Body of pancreas (tissue), 4 donors: ENCODE data around the gene ANKUB1.

ENCODE experiments used
- CTCF ChIP-seq, 7 experiments: fragments of 450-650 bp in 4 of 7; fragments of 200-600 bp in 3 of 7; sonication (generic) in 3 of 7; IDR thresholded peaks; one replicate each; pipeline ENCODE4 v1.5.1; 2016 to 2019; ENCODE audit warnings: antibody characterized with exemption in 7 of 7
- POLR2A ChIP-seq, 3 donors: fragments of 450-650 bp; IDR thresholded peaks; one replicate each; pipeline ENCODE4 v1.6.1; 2016; ENCODE audit warnings: antibody characterized with exemption in 3 of 3, mild to moderate bottlenecking in 2 of 3

GRCh38 chr3:149770246-149770645, 22.1 kb downstream of the ANKUB1 start:
- no peak for TF ChIP-seq CTCF (IDR thresholded peaks at IDR 0.05)
- no peak for TF ChIP-seq POLR2A (IDR thresholded peaks at IDR 0.05)
